HG03139 (cell line): ENCODE measurements around the gene RGS19.
A peak's percentile ranks its signal among the peaks of the same experiment; 100 is the strongest.

Experiments
- ATAC-seq: cut with Tn5 transposase; IDR thresholded peaks from one replicate; pipeline ENCODE4 v1.9.1; 2021; ENCODE audit not compliant: unreplicated experiment

The RGS19 gene

DNA sequence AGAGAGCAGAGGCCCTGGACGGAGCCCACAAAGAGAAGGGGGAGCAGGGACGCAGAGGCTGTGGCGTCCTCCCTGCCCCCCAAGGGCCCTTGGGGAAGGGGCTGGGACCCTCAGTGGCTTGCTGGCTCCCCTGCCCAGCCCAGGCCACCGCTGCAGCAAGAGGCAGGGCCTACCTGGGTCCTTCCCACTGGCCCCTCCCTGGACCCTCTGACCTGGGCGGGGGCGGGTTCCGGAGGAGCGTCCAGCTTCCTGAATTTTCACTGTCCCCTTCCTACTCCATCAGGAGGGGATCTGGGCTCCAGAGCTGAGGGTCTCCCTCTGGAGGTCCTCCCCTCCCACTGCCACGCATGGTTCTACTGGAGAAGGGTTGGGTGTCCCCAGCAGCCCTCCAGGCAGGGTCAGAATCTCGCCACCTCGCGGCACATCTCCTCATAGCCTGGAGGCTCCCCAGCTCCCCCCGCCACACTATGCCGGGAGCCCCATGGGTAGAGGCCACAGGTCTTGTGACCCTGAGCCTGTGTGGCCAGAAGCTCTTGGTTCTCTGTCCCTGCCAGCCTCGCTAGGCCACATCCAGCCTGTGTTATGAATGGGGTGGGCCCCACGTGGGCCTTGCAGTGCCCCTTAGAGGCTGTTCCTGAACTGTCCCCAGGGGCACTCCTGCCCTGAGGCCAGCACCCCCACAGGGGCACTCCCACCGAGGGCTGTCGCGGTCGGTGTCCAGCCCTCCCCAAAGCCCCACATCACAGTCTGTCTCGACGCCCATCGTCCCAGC lies 28.9 kb downstream of the RGS19 start:
- no peak for ATAC-seq

DNA sequence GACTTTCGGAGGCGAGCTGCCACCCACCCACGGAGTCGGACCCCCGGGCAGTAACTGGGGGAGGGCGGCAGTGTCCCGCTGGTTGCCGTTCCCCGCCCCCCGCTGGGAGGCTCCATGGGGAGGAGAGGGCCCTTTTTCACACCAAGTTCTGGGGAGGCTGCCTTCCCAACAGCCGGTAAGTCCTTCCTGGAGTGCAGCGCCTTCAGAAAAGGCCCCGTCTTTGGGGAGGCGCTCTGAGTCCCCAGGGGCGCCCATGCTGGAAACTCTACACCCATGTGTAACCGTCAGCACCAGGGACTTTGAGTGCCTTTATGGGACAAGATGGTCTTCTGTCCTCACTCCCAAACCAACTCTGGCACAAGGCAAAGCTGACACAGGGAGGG lies 29.4 kb downstream of the RGS19 start:
- ATAC-seq = no peak

DNA sequence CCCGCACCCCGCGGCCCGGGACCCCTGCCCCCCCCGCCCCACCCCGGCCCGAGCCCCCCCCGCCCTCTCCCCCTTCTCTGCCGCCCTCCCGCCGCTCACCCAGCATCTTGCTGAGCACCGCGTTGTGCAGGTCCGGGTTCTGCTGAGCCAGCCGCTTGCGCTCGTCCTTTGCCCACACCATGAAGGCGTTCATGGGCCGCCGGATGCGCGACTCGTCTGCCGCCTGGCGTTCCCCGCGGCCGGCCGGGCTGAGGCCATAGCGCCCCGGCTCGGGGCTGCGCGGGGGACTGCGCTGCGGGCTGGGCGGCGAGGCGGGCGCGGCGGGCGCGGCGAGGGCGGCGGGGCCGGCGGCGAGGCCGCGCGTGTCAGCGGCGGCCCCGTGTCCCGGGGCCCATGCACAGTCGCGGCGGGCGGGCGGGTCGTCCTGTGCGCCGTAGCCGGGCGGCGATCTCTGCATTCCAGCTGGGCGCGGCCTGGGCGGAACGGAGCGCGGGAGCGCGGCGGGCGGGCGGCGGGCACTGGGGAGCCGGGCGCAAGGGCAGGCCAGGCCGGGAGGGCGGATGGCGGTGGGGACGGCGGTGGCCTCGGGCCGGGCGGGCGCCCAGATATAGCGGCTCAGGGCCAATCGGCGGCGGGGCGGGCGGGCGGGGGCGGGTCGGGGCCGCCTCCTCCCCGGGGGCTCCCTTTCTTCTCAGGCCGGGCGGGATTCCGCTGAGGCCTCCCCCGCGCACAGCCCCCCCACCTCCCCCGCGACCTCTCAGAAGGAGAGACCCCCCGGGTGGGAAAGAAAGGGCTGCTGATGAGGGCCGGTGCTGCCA lies 30.0 kb downstream of the RGS19 start, which contains the start of gene SOX18:
TSS of gene SOX18 (minus strand) at position 580 of the 818 bp plus-strand sequence. CDS start at position 457, 123 bp downstream.
- no peak for ATAC-seq

GRCh38 chr20:64048402-64049044 lies 30.8 kb downstream of the RGS19 start:
- no peak for ATAC-seq

DNA sequence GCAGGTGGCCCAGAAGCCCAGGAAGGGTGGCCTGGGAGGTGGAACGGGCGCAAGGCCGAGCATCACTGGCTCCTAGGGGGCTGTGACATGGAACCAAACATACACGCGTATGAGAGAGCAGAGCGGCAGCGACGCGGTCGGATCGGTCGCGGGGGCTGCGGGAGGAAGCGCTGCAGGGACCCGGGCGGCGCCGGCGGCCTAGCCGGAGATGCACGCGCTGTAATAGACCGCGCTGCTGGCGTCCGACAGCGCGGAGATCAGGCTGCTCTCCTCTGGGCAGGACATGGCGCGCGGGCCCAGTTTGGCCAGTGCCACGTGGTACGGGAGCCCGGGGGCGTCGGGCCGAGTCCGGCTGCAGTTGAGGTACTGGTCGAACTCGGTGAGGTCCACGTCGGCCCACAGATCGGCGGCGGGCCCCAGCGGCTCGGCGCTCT lies 31.3 kb downstream of the RGS19 start:
- ATAC-seq = no peak

DNA sequence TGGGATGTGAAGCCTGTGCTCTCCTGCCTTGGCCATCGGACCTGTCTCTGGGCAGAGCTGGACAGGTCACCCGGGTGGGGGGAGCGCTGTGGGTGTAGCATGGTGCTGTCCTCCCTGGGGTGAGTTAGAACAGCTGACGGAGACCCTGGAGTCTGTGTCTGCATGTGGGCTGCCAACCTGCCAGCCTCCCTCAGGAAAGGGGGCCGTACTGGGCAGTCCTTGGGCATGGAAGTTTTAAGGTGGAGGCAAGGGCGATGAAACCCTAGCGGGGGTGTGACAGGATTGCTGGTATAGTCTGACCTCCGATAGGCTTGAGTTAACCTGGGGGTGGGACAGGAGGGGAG lies 32.3 kb downstream of the RGS19 start:
- ATAC-seq = no peak

- no peak for ATAC-seq
Measured at GRCh38 chr20:64045346-64046011, 33.8 kb downstream of the RGS19 start.

- ATAC-seq = no peak
Measured at GRCh38 chr20:64044484-64045247, 34.7 kb downstream of the RGS19 start.

GRCh38 chr20:64043768-64044167 lies 35.5 kb downstream of the RGS19 start:
- no peak for ATAC-seq

DNA sequence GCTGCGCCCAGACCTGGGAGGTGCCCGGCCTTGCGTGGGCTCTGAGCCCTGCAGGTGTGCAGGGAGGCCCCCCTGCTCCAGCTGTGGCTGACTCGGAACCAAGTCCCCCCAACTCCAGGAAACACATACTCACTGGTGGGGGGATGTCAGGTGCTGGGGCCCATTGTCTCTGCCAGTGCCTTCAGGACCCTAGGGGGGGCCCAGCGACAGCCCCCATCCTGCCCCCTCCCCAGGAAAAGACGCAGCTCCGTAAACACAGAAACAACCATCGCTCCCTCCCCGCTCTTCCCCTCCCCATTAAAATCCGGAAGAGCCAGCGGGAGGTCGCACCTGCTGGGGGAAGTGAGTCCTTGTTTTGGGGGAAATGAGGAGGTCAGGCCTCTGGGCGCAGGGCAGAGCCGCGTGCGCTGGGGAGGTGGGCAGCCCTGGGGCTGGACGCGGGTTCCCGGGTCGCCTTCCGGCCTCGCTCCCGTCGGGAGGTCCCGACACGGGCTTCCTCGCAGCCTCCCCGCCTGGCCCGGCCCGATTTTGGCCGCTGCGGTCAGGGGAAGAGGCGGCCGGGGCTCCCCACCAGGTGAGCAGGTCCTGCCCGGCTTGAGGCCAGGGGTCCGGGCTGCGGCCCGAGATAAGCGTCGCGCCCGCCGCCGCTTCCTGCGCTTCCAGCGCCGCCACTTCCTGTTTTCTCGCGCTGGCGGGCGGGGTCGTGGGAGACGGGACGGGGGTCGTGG lies 37.1 kb downstream of the RGS19 start:
- no peak for ATAC-seq

GRCh38 chr20:64041781-64042053 lies 37.6 kb downstream of the RGS19 start:
- ATAC-seq = no peak

- ATAC-seq = no peak
Measured at GRCh38 chr20:64041040-64041780, 38.1 kb downstream of the RGS19 start.

- no peak for ATAC-seq
Measured at GRCh38 chr20:64040231-64041039, 38.9 kb downstream of the RGS19 start.

GRCh38 chr20:64039293-64040160 lies 39.8 kb downstream of the RGS19 start:
- ATAC-seq = no peak

DNA sequence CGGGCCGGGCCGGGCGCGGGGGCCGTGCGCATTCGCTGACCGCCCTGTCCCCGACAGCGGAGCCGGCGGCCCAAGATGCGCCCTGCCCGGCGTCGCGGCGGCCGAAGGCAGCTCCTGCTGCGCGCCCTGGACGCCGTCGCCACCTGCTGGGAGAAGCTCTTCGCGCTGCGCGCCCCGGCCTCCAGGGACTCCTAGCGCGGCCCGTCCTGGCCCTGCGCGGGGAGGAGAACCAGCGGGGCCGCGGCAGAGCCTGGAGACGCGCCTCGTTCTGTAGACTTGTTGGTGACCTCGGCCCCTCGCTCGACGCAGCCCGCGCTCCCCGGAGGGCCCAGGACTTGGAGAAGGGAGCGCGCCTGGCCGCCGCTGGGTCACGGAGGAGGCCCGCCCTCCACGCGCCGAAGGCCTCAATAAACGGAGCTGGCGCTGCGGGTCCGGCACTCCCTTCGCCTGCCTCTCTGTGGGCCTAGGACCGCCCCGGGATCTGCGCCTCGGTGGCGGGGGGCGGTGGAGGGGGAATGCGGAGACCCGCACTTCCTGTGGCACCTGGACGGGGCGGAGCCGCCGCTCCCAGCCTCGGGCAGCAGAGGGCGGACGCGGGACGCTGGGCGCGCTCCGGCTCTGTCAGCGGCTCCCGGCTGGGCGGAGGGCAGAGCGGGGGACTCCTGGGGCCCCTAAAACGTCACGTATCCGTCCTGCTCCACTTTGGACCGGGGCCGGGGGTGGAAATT lies 40.6 kb downstream of the RGS19 start:
- peak; percentile 36 for ATAC-seq

GRCh38 chr20:64038224-64038564 lies 41.1 kb downstream of the RGS19 start:
- peak; percentile 22 for ATAC-seq
